ENCODE measurements around the gene SDS. TPM values are rescaled to one million over a fixed set of nuclear protein-coding genes. Genes with fewer than 3 reads are reported as not detected.

SDS gene
- polyA plus RNA-seq, 1 experiment, result not detected

DNA sequence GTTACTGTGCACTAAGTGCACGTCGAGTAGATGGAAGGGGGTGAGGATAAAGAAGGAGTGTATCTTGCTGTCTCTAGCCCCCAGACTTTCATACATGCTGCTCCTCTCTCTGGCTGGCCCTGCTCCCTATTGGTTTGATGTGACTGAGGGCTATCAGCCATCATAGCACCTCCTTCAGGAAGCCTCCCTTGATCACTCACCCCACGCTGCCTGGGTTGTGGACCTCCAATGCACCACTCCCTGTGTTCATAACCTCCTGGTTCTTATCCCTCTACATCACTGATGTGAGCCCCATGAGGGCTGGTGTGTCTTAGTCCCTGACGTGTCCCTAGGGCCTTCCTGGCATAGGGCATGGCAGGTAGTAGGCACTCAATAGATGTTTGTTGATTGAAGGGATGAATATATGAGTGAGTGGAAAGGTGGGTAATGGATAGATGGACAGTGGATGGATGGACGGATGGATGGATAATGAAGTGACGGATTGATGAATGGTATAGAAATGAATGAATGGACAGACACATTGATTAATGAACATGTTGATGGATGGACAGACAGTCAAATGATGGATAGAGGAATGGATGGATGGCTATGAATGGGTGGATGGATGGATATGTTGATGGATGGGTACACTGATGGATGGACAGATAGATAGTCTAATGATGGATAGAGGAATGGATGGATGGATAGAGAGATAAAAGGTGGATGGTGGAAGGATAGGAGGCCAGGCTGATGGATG, 33.5 kb upstream of the SDS start:
- TF ChIP-seq, protein P1, sequence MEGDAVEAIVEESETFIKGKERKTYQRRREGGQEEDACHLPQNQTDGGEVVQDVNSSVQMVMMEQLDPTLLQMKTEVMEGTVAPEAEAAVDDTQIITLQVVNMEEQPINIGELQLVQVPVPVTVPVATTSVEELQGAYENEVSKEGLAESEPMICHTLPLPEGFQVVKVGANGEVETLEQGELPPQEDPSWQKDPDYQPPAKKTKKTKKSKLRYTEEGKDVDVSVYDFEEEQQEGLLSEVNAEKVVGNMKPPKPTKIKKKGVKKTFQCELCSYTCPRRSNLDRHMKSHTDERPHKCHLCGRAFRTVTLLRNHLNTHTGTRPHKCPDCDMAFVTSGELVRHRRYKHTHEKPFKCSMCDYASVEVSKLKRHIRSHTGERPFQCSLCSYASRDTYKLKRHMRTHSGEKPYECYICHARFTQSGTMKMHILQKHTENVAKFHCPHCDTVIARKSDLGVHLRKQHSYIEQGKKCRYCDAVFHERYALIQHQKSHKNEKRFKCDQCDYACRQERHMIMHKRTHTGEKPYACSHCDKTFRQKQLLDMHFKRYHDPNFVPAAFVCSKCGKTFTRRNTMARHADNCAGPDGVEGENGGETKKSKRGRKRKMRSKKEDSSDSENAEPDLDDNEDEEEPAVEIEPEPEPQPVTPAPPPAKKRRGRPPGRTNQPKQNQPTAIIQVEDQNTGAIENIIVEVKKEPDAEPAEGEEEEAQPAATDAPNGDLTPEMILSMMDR (IDR thresholded peaks at IDR 0.05; ENCODE audit: insufficient read depth, low read depth, low read length), result no peak
- Histone ChIP-seq H3K36me3 (ENCODE audit: control insufficient read depth, insufficient read depth, low read length) (no peaks in the 10 kb centered on the region), H3K27me3 (ENCODE audit: control insufficient read depth, insufficient read depth, low read length) (peaks cover 6% of the 10 kb centered on the region), H3K4me3 (ENCODE audit: low read depth, low read length) (no peak overlapping the region)
- ChIA-PET POLR2A (no interaction called here), CTCF (no interaction called here)
- DNase-seq (ENCODE audit: low read depth), result no peak

DNA sequence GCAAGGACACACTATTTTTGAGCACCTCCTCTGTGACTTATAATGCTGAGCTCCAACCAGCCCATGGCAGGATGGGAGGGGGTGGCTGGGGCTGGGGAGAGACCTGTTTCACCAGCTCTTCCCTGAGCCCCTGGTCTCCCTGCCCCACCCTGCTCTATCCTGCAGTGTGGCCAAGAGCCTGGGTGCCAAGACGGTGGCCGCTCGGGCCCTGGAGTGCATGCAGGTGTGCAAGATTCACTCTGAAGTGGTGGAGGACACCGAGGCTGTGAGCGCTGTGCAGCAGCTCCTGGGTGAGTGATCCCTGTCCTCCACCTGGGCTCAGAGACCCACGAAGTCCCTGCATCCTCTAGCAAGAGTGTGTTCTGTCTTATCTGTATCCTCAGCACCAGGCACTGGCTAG, 32.9 kb upstream of the SDS start:
- POLR2A ChIA-PET, result no interaction called here
- H3K27me3 ChIP-seq (ENCODE audit: control insufficient read depth, insufficient read depth, low read length), result peaks cover 6% of the 10 kb centered on the region
- TF ChIP-seq, protein P1 (IDR thresholded peaks at IDR 0.05; ENCODE audit: insufficient read depth, low read depth, low read length), result no peak
- CTCF ChIA-PET, result no interaction called here
- DNase-seq (ENCODE audit: low read depth), result no peak
- no peak overlapping the region for H3K4me3 ChIP-seq (ENCODE audit: low read depth, low read length)
- H3K36me3 ChIP-seq (ENCODE audit: control insufficient read depth, insufficient read depth, low read length), result no peaks in the 10 kb centered on the region

DNA sequence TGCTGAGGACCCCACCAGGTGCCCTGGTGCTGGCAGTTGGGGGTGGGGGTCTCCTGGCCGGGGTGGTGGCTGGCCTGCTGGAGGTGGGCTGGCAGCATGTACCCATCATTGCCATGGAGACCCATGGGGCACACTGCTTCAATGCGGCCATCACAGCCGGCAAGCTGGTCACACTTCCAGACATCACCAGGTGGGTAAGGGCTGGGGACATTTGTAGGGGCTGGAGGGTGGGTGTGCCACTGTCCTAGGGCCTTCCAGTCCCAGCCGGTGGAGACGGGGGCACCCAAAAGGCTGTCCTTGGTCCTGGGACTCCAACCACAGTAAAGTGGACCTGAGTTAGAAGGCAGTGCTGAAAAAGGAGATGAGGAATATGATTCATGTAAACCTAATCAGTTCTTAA, 31.7 kb upstream of the SDS start:
- no peak for DNase-seq (ENCODE audit: low read depth)
- TF ChIP-seq, protein P1 (IDR thresholded peaks at IDR 0.05; ENCODE audit: insufficient read depth, low read depth, low read length), result no peak
- Histone ChIP-seq H3K4me3 (ENCODE audit: low read depth, low read length) (no peak overlapping the region), H3K27me3 (ENCODE audit: control insufficient read depth, insufficient read depth, low read length) (peaks cover 1% of the 10 kb centered on the region; the same call in 1 of the 2 replicates), H3K36me3 (ENCODE audit: control insufficient read depth, insufficient read depth, low read length) (no peaks in the 10 kb centered on the region)
- ChIA-PET POLR2A (no interaction called here), CTCF (interaction anchor here (1.0 to 2.4 kb wide), 2 partner anchors 10 to 122 kb away, joined by 3 to 11 read pairs; no protein-coding TSS in a partner anchor)

DNA sequence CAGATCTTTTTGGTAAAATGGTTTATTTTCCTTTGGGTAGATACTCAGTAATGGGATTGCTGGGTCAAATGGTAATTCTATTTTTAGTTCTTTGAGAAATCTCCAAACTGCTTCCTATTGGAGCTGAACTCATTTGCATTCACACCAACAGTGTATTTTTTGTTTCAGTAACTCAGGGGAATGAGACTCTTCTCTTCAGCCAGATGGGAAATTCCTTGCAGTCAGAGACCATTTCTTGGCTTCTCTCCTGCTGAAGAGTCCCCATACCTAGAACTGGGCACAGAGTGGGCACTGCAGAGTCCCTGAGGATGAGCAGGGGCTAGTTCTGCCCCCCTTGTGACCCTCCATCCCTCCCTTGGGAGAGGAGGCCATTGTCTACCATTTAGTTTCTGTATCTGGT, 29.3 kb upstream of the SDS start:
- peaks cover 3% of the 10 kb centered on the region; the same call in 1 of the 2 replicates for H3K27me3 ChIP-seq (ENCODE audit: control insufficient read depth, insufficient read depth, low read length)
- POLR2A ChIA-PET, result no interaction called here
- CTCF ChIA-PET, result interaction anchor here (1.5 kb wide), 1 partner anchor 29 kb away, joined by 3 read pairs; no protein-coding TSS in a partner anchor
- no peaks in the 10 kb centered on the region for H3K36me3 ChIP-seq (ENCODE audit: control insufficient read depth, insufficient read depth, low read length)
- DNase-seq (ENCODE audit: low read depth), result no peak
- TF ChIP-seq, protein P1 (IDR thresholded peaks at IDR 0.05; ENCODE audit: insufficient read depth, low read depth, low read length), result no peak
- H3K4me3 ChIP-seq (ENCODE audit: low read depth, low read length), result no peak overlapping the region

DNA sequence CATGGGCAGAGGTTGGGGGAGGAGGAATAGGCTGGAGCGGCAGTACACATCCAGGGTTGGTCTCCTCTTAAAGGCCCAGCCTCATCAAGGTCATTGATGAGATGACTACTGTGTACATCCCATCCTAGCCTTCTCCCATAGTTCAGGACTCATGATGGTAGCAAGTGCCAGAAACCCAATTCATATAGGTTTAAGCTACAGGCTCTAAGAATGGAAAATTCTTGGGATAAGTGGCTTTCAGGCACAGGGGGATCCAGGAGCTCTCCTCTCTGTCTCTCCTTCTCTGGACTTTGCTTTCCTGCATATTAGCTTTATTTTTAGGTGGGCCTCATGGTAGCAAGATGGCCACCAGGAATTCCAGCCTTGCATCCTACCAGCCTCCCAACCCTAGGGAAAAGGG, 24.8 kb upstream of the SDS start:
- CTCF ChIA-PET, result interaction anchor here (1.0 kb wide), 1 partner anchor 10 kb away, joined by 3 read pairs; no protein-coding TSS in a partner anchor
- TF ChIP-seq, protein P1 (IDR thresholded peaks at IDR 0.05; ENCODE audit: insufficient read depth, low read depth, low read length), result no peak
- no peaks in the 10 kb centered on the region for H3K36me3 ChIP-seq (ENCODE audit: control insufficient read depth, insufficient read depth, low read length)
- no peak for DNase-seq (ENCODE audit: low read depth)
- H3K4me3 ChIP-seq (ENCODE audit: low read depth, low read length), result no peak overlapping the region
- 0 out of 2 replicates have a peak, but pooled peaks cover 1% of the 10 kb centered on the region for H3K27me3 ChIP-seq (ENCODE audit: control insufficient read depth, insufficient read depth, low read length)
- POLR2A ChIA-PET, result no interaction called here

Measured in BJ (cell line).